Endometrial microvascular endothelial cells (primary cell): Measurements from ENCODE around the gene XPO1. TPM values are rescaled to one million over a fixed set of nuclear protein-coding genes. Genes with fewer than 3 reads are reported as not detected.
"Not testable (repeated sequence)": the region's sequence is repeated elsewhere in the genome, so short reads cannot be mapped to it uniquely, and the experiment has no call there.

ENCODE experiments used
- in situ Hi-C: cut with HindIII; loops from 2 replicates; pipeline ENCODE4 v1.10.0; 2017; ENCODE audit warnings: low sequenced_read_pairs, low pct_unique_long_range_greater_than_20kb; ENCODE audit errors: inconsistent ontology term
- total RNA-seq: library from RNA; depleted of rRNA; stranded (reverse); fragments of >200 nt; gene quantifications from one replicate; pipeline ENCODE4 v1.2.3, GENCODE V29; 2015; ENCODE audit errors: inconsistent ontology term

XPO1 gene
- total RNA-seq, 1 donor from 2014 or later = 160 TPM

DNA sequence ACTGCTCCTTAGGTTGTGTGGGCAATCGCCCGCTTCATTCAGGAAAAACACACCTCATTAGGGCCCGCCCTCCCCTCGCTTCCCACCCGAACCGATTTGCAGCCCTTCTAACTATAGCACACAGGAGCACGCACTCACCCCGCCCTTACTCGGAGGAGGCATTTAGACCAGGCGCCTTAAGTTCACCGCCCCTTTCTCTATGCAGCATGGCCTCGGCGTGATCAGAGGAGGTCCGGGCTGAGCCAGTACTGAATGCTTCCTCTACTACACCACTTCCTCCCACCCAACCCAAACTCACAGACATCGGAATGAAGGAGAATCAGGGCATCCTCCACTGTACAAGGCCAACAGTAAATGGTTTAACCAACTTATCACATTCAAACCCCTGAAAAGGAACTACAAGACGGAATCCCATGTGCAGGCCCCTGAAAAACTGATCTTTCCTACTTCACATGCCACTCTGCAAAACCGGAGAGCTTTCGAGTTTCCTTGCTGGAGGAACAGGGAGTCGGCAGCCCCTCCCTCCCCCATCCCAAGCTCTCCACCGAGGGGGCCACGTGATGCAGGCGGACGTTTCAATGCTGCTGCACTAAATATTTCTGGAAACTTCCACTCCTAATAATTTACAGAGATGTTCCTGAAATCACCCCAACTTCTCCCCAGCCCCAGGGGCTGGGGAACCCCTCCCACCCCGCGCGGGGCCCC lies 1.4 kb downstream of the XPO1 start:
- in situ Hi-C loops = no loop called here

DNA sequence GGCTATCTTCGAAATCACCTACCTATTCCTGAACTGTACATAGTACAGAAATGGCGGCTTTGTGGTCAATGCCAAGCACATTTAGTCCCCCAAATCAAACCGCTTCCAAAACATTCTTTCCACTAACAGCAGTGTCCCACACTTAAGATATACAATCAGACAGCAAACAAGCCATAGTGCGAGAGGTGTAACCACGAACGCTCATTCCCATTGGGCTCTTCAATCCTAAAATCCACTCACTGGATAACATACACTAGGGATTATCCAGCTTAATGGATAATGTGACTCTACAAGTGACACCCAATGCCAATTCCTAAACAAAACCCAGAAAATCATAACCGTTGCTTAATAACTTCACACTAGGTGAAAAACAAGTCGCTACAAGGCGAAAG lies 2.0 kb downstream of the XPO1 start:
- in situ Hi-C loops = no loop called here

DNA sequence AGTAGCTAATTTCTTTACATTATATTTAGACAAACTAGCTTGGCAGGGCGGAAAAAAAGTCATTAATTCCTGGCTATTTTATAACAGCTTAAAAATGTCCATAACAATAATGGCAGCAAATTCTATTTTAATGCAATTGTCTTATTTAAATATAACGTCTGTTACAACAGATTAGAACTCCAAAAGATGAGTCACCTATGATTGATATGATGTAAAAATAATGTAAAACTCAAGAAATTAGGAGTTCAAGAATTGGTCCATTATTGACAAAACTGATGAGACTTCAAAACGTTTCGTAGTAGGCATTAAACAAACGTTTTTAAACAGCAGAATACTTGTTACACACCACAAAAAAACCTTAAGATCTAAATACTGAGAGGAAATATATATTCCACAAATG lies 2.7 kb downstream of the XPO1 start:
- in situ Hi-C loops = no loop called here

DNA sequence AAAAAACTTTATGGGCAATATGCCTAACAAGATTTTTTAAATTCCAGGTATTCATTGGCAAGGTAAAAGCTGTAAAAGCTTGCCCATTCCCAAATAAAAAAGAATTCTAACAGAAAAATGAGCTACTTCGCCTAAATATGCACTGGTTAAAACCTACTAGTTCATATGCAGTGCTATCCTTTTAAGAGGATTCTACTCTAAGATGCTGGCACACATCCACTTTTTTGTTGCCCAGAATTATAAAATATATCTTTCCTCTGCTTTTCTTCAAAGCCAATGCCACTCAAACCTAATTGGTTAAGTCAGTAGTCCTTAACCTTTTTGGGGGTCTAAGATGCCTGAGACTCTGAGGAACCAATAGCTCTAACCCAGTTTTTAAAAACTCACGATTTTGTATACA lies 3.2 kb downstream of the XPO1 start:
- in situ Hi-C loops = no loop called here

DNA sequence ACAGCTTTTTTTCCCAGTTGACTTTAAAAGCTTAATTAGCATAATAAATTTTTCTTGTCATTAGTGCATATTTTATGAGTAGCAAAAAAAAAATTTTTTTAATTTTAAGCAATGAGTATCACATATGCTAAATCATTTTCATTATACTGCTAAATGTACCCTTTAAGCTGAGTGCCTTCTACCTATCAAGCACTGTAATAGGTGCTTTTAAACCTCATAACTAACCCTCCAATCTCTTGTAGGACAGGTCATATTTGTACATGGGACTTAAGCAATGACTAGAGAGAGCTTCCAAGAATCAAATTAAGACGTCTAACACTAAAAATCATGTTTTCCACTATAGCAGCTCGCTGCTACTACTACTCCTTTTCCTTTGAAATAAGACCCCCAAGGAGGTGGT lies 7.4 kb downstream of the XPO1 start:
- in situ Hi-C loops = no loop called here

DNA sequence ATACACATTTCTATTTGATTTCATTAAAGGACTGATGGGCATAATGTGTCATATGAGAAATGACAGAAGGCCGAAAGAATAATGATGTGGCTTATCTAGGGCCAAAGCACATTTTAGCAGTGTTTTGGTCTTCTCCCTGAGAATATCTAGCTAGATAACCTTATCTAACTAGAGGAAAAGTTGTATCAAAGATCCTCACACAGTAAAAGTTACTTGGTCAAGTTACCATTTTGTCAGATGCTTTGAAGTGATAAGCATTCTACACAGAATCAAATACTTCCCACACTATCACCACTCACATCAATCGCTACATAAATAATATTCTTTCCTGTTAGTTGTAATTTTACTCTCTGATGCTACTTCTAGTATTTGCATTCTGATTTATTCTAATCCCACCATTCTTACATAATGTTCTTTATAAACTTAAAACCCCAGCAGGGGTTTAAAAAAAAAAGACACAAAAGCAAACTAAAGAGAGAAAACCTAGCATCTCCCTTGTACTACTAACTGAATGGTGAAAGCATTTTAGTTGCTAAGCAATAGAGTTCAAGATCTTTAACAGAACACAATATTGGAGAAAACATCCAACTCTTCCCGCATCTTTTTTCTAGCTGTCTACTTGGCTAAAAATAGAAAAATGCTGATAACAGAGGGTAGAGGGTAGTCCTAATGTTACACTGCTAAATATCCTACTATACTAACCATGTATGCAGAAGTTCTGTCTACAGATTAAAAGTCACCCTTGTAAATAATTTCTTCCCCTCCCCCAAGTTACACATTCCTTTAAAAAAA lies 8.0 kb downstream of the XPO1 start:
- in situ Hi-C loops = no loop called here

DNA sequence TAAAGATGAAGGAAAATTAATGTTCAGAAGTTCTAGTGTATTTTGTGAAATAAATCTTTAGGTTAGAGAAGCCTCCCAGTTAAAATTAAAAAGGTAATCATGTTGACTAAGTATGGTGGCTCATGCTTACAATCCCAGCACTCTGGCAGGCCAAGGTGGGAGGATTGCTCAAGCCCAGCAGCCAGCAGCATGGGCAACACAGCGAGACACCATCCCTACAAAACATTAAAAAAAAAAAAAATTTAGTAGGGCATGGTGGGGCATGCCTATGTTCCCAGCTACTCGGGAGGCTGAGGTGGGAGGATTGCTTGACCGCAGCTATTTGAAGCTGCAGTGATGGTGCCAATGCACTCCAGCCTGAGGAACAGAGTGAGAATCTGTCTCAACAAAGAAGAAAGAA lies 17.9 kb downstream of the XPO1 start:
- in situ Hi-C loops = no loop called here

DNA sequence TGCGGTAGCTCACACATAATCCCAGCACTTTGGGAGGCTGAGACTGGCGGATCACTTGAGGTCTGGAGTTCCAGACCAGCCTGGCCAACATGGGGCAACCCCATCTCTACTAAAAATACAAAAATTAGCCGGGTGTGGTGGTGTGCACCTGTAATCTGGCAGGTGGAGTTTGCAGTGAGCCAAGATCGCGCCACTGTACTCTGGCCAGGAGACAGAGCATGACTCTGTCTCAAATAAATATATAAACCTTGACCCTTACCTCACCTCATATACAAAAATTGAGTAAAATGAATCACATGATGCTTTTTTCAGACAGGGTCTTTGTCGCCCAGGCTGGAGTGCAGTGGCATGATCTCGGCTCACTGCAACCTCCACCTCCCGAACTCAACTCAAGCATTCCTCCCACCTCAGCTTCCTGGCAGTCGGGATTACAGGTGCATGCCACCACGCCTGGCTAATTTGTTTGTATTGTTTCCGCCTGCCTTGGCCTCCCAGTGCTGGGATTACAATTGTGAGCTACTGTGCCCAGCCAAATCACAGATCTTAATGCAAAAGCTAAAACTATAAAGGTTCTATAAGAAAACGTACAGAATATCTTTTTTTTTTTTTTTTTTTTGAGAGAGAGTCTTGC lies 25.3 kb downstream of the XPO1 start:
- in situ Hi-C loops = no loop called here

DNA sequence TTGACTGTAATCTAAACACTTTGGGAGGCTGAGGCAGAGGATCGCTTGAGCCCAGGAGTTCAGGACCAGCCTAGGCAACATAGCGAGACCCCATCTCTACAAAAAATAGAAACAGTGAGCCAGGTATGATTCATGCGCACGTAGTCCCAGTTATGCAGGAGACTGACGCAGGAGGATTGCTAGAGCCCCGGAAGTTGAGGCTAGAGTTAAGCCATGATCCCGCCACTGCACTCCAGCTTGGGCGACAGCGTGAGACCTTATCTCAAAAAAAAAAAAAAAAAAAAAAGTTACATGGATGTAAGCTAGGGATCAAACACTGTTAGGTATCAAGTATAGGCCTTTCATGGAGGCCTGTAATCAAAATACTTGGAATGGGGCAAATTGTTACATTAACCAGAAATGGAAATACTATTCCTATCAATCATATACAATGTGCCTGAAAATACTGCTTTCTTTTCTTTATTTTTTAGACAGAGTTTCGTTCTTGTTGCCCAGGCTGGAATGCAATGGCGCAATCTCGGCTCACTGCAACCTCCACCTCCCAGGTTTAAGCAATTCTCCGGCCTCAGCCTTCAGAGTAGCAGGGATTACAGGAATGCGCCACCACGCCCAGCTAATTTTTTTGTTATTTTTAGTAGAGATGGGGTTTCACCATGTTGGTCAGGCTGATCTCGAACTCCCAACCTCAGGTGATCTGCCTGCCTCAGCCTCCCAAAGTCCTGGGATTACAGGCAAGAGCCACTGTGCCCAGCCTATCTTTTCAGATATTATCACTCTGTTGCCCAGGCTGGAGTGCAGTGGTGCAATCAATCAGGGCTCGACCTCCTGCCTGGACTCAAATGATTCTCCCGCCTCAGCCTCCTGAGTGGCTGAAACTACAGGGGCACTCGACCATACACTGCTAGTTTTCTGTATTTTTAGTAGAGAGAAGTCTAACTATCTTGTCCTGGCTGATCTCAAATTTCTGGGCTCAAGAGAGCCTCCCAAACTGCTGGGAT lies 27.2 kb downstream of the XPO1 start:
- in situ Hi-C loops = no loop called here

DNA sequence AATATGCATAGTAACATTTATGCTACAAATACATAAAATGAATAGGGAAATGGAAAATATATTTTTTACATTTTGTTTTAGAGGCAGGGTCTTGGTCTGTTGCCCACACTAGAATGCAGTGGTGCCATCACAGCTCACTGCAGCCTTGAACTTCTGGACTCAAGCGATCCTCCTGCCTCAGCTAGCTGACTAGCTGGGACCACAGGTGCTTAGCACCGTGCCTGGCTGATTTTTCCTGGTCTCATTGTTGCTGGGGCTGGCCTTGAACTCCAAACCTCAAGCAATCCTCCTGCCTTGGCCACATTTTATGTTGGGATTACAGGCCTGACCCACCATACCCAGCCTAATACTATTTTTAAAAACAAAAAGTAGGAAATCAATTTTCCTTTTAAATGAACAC lies 33.2 kb downstream of the XPO1 start:
- in situ Hi-C loops = no loop called here

DNA sequence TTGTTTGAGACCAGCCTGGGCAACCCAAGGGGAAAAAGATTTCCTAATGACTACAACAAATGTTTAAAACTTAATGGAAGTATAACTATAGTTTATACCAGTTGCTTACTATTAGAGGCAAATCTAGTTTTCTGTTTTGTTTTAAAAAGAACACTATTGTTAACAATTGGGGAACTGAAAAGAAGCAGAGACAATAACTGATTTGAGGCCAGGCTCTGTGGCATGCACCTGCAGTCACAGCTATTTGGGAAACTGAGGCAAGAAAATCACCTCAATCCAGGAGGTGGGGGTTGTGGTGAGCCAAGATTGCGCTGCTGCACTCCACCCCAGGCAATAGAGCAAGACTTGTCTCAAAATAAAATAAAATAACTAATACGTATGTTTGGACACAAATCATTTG lies 39.1 kb downstream of the XPO1 start:
- in situ Hi-C loops = no loop called here

DNA sequence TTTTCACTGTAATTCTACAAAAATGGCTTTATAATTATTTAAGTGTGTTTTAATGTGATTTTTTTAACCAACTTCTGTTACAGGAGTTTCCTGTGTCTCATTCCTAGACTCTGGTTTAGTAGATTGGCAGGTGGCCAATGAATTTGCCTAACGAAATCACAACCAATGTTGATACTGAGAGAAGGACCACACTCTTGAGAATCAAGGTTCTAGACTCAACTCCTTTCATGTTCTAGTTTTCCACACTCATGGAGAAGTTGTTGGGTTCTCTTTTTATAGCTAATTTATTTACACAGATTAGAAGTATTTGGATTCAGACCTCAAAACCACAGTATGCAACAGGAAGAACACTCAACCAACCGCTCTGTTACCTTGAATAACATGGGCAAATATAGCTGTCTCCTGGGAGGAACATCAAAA lies 44.6 kb downstream of the XPO1 start:
- in situ Hi-C loops = no loop called here

DNA sequence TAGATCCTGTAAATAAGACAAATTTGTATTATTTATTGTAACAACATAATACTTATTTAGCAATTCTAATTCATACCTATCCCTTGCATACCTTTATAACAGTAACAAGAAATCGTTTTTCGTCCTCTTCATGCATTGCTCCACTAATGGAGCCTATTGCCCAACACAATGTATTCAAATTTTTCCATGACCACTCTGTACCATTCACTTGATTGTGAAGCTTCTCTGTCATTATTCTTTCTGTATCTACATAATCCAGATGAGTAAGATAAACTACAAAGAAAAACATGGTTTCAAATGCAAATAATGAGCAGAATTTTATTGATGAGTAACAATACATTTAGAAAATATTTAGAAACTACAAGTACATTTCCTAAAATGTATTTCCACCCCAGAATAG lies 45.7 kb downstream of the XPO1 start:
- in situ Hi-C loops = no loop called here

DNA sequence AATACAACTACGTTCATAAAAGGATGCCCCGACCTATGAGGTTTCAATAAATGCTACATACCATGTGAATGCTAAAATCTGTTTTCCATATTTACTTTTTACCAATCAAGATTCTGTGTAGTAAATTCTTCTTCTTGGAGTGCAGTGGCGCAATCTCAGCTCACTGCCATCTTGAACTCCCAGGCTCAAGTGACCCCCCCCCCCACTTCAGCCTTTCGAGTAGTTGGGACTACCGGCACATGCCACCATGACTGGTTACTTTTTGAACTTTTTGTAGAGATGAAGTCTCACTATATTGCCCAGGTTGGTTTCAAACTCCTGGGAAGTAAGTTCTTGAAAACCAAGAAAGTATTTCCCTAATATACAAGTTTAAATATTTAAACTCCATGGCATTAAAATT lies 52.9 kb downstream of the XPO1 start:
- in situ Hi-C loops = no loop called here

DNA sequence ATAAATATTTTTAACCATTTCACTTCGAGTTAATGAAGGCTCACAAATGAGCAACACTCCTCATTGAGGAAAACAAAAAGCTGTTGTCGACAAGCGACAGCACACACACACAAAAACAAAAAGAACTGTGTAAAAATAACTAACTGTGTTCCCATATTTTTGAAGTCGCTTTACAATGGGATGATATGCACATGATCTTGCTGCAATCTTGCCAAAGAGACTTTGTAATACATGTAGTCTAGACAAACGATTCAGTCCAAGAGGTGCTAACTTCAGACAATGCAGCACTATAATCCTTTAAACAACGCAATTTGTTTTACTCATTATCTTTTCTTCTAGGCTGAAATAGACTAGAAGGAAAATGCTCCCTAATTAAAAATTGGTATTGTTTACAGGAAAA lies 60.1 kb downstream of the XPO1 start:
- in situ Hi-C loops = no loop called here

DNA sequence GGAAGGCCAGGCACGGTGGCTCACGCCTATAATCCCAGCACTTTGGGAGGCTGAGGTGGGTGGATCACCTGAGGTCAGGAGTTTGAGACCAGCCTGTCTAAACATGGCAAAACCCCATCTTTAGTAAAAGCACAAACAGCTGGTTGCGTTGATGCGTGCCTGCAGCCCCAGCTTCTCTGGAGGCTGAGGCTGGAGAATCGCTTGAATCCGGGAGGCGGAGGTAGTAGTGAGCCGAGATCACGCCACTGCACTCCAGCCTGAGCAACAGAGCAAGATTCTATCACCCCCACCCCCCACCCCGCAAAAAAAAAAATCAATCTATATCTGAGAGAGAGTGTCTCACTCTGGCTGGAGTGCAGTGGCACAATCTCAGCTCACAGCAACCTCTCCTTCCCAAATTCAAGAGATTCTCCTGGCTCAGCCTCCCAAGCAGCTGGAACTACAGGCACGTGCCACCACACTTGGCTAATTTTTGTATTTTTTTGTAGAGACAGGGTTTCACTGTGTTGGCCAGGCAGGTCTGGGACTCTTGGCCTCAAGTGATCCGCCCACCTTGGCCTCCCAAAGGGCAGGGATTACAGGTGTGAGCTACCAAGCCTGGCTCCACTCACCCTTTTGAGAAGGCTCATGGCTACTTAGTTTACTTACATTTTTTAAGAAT lies 61.1 kb downstream of the XPO1 start:
- in situ Hi-C loops = not testable (repeated sequence)

DNA sequence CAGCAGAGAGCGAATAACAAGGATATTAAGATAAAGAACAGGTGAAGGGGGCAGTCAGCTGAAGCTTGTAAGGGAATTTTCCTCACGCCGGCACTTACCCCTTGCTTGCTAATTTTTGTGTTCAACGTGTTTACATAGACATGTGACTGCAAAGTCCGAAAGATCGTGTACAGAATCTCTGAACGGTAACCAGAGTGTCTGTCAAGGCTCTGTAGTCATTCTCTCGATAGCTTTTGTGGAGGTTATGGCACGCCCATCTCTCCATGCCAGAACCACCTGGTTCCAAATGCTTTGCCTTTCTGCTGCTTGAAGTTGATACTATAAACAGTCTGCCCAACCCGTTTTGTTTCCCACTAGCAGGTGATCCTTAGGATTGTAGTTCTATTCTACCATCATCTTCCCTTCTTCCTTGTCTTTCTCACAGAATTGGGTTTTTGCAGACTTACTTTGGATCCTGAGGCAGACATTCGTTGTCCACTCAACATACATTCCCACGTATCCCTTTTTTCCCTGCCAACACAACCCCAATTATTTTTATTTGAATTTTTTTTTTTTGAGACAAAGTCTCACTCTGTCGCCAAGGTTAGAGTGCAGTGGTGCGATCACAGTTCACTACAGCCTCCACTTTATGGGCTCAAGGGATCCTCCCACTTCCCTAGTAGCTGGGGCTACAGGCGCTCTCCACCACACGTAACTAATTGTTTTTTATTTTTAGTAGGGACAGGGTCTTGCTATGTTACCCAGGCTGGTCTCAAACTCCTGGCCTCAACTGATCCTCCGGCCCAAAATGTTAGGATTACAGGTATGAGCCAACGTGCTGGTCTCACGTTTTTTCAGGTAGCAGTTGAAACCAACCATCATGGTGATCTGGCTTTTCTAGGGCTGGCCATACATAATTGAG lies 66.0 kb downstream of the XPO1 start:
- in situ Hi-C loops = no loop called here
